H1 (cell line): ENCODE data around the gene IGF1.

Experiments used
- CHD2 ChIP-seq: IDR thresholded peaks from 2 replicates; pipeline ENCODE4 v1.6.1; 2012; ENCODE audit warnings: low read length, improper control_type of control experiment
- EP300 ChIP-seq, 2 experiments: IDR thresholded peaks; 1 replicate in 1 of 2; 2 replicates in 1 of 2; pipeline ENCODE4 v1.6.1; 2011 to 2012; ENCODE audit warnings: low read depth in 2 of 2, low read length in 2 of 2, mild to moderate bottlenecking in 2 of 2, borderline replicate concordance in 1 of 2, inconsistent platforms in 1 of 2, moderate library complexity in 1 of 2
- GABPA ChIP-seq: IDR thresholded peaks from 2 replicates; pipeline ENCODE4 v1.6.1; 2011; ENCODE audit warnings: mild to moderate bottlenecking, low read length, moderate library complexity, borderline replicate concordance; ENCODE audit not compliant: insufficient read depth
- NANOG ChIP-seq: IDR thresholded peaks from 2 replicates; pipeline ENCODE4 v1.6.1; 2011; ENCODE audit warnings: low read length, low read depth, mild to moderate bottlenecking, inconsistent platforms; ENCODE audit not compliant: insufficient read depth, poor library complexity, severe bottlenecking
- POLR2A ChIP-seq, 2 experiments: IDR thresholded peaks; 1 replicate in 1 of 2; 2 replicates in 1 of 2; pipeline ENCODE4 v1.6.1; 2011; ENCODE audit warnings: low read depth in 2 of 2, low read length in 2 of 2, mild to moderate bottlenecking in 2 of 2; ENCODE audit errors: control extremely low read depth in 1 of 2
- POLR2AphosphoS5 ChIP-seq: IDR thresholded peaks from 2 replicates; pipeline ENCODE4 v1.6.1; 2011; ENCODE audit warnings: low read depth, low read length
- YY1 ChIP-seq: IDR thresholded peaks from 2 replicates; pipeline ENCODE4 v1.6.1; 2011; ENCODE audit warnings: low read depth, mild to moderate bottlenecking, low read length
- TF ChIP-seq, protein P1 (sequence below): fragments of 300-600 bp; sonication (generic); IDR thresholded peaks from 2 replicates; pipeline ENCODE4 v1.7.1; 2012; ENCODE audit warnings: low read length, moderate library complexity, mild to moderate bottlenecking, inconsistent platforms; ENCODE audit not compliant: insufficient replicate concordance

- TF ChIP-seq EP300 (IDR thresholded peaks at IDR 0.05; ENCODE audit: borderline replicate concordance in 1 of 2, low read depth in 2 of 2, low read length in 2 of 2) (no peak), YY1 (no peak), POLR2A (IDR thresholded peaks at IDR 0.05; ENCODE audit: control extremely low read depth in 1 of 2, low read depth in 2 of 2, low read length in 2 of 2) (no peak), POLR2AphosphoS5 (no peak), GABPA (no peak), NANOG (no peak), CHD2 (no peak)
- TF ChIP-seq, protein P1, sequence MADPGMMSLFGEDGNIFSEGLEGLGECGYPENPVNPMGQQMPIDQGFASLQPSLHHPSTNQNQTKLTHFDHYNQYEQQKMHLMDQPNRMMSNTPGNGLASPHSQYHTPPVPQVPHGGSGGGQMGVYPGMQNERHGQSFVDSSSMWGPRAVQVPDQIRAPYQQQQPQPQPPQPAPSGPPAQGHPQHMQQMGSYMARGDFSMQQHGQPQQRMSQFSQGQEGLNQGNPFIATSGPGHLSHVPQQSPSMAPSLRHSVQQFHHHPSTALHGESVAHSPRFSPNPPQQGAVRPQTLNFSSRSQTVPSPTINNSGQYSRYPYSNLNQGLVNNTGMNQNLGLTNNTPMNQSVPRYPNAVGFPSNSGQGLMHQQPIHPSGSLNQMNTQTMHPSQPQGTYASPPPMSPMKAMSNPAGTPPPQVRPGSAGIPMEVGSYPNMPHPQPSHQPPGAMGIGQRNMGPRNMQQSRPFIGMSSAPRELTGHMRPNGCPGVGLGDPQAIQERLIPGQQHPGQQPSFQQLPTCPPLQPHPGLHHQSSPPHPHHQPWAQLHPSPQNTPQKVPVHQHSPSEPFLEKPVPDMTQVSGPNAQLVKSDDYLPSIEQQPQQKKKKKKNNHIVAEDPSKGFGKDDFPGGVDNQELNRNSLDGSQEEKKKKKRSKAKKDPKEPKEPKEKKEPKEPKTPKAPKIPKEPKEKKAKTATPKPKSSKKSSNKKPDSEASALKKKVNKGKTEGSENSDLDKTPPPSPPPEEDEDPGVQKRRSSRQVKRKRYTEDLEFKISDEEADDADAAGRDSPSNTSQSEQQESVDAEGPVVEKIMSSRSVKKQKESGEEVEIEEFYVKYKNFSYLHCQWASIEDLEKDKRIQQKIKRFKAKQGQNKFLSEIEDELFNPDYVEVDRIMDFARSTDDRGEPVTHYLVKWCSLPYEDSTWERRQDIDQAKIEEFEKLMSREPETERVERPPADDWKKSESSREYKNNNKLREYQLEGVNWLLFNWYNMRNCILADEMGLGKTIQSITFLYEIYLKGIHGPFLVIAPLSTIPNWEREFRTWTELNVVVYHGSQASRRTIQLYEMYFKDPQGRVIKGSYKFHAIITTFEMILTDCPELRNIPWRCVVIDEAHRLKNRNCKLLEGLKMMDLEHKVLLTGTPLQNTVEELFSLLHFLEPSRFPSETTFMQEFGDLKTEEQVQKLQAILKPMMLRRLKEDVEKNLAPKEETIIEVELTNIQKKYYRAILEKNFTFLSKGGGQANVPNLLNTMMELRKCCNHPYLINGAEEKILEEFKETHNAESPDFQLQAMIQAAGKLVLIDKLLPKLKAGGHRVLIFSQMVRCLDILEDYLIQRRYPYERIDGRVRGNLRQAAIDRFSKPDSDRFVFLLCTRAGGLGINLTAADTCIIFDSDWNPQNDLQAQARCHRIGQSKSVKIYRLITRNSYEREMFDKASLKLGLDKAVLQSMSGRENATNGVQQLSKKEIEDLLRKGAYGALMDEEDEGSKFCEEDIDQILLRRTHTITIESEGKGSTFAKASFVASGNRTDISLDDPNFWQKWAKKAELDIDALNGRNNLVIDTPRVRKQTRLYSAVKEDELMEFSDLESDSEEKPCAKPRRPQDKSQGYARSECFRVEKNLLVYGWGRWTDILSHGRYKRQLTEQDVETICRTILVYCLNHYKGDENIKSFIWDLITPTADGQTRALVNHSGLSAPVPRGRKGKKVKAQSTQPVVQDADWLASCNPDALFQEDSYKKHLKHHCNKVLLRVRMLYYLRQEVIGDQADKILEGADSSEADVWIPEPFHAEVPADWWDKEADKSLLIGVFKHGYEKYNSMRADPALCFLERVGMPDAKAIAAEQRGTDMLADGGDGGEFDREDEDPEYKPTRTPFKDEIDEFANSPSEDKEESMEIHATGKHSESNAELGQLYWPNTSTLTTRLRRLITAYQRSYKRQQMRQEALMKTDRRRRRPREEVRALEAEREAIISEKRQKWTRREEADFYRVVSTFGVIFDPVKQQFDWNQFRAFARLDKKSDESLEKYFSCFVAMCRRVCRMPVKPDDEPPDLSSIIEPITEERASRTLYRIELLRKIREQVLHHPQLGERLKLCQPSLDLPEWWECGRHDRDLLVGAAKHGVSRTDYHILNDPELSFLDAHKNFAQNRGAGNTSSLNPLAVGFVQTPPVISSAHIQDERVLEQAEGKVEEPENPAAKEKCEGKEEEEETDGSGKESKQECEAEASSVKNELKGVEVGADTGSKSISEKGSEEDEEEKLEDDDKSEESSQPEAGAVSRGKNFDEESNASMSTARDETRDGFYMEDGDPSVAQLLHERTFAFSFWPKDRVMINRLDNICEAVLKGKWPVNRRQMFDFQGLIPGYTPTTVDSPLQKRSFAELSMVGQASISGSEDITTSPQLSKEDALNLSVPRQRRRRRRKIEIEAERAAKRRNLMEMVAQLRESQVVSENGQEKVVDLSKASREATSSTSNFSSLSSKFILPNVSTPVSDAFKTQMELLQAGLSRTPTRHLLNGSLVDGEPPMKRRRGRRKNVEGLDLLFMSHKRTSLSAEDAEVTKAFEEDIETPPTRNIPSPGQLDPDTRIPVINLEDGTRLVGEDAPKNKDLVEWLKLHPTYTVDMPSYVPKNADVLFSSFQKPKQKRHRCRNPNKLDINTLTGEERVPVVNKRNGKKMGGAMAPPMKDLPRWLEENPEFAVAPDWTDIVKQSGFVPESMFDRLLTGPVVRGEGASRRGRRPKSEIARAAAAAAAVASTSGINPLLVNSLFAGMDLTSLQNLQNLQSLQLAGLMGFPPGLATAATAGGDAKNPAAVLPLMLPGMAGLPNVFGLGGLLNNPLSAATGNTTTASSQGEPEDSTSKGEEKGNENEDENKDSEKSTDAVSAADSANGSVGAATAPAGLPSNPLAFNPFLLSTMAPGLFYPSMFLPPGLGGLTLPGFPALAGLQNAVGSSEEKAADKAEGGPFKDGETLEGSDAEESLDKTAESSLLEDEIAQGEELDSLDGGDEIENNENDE = no peak
Observed at GRCh38 chr12:102385343-102385742, 95.0 kb downstream of the IGF1 start.
